Glomerular endothelial cell (primary cell): Measurements from ENCODE around the gene KDM4D. TPM values are rescaled to one million over a fixed set of nuclear protein-coding genes. Genes with fewer than 3 reads are reported as not detected.
"Not testable (repeated sequence)": the region's sequence is repeated elsewhere in the genome, so short reads cannot be mapped to it uniquely, and the experiment has no call there.

ENCODE experiments used
- DNase-seq: peaks from one replicate; pipeline ENCODE4 v3.0.0-alpha.2; 2011; ENCODE audit warnings: low read depth, low spot score; ENCODE audit errors: extremely low read depth
- total RNA-seq: library from RNA; depleted of rRNA; stranded (reverse); fragments of >200 nt; gene quantifications from 2 replicates; pipeline ENCODE4 v1.2.3, GENCODE V29; 2015

Gene KDM4D
- total RNA-seq, 1 donor from 2014 or later = 0.99 TPM

- not testable (repeated sequence) for DNase-seq
Measured at GRCh38 chr11:95025594-95025993, 52.1 kb downstream of the KDM4D start.

DNA sequence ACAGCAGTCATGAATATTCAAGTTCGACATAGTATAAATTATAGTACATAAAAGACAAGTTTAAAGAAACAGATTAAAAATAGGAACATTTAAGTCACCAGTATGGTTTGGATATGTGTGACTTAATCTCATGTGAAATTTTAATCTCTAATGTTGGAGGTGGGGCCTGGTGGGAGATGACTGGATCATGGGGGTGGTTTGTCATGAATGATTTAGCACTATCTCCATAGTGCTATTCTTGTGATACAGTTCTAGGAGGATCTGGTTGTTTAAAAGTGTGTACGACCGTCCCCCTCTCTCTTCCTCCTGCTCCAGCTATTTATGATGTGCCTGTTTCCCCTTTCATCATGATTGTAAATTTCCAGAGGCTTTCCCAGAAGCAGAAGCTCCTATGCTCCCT, 54.8 kb downstream of the KDM4D start:
- DNase-seq = no peak

DNA sequence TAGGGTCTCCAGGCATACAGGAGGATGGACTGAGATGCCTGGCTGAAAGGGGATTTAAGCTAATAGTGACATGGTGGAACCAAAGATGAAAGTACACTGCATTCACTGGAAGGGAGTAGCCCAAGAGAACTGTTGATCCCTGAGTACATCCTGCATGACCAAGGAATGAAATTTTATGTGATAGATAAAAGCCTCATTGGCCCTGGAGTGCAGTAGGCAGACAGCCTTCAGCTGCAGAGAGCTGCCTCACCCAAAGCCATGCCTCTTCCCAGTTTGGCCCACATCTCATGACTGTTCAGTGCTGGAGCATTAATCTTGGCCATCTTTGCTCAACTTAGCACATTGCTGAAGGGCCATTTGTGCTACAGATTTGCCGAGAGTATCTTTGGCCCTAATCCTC, 59.5 kb downstream of the KDM4D start:
- no peak for DNase-seq

DNA sequence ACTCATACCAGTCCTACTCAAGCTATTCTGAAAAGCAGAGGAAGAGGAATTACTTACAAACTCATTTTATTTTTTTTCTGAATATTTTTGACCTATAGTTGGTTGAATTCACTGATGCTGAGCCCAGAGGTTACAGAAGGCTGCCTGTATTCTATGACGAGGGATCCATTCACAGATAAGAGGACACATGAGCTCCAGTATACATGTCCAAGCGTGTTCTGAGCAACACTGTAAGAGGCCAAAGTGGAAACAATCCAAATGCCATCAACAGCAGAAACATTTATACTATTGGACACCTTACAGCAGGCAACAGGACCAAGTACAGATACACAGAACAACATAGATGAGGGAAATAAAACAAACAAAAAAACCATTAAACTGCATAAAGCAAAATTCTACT, 61.8 kb downstream of the KDM4D start:
- DNase-seq = no peak

DNA sequence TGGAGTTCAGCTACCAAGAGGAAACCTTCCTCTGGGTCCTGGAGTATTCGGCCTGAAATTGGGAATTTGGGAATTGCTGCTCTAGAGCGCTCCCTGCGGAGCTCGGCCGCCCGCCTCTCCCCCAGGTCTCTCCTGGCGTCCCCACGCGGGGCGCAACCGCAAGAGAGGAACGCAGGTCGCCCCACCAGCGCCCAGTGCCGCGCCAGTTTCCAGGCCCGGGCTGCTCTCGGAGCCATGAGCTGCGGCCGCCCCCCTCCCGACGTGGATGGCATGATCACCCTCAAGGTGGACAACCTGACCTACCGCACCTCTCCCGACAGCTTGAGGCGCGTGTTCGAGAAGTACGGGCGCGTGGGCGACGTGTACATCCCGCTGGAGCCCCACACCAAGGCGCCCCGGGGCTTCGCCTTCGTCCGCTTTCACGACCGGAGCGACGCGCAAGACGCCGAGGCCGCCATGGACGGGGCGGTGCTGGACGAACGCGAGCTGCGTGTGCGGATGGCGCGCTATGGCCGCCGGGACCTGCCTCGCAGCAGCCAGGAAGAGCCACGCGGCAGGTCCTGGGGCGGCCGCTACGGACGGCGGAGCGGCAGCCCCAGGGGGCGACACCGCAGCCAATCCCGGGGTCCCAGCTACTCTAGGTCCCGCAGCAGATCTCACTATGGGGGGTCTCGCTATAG, 64.0 kb downstream of the KDM4D start:
- DNase-seq = not testable (repeated sequence)

DNA sequence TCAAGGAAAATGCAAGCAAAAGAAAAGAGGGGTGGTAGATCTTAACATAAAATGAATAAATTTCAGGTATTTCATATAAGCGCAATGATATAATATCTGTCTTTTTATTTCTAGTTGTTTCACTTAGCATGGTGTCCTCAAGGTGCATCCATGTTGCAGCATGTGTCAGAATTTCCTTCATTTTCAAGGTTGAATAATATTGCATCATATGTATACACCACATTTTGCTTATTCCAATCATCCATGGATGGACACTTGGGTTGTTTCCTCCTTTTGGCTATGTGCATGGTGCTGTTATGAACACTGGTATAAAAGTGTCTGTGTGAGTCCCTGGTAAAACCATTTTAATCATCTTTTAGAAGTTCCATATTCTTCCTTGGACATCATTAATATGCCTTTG, 68.7 kb downstream of the KDM4D start:
- DNase-seq = no peak

- no peak for DNase-seq
Measured at GRCh38 chr11:95042906-95043305, 69.4 kb downstream of the KDM4D start.

- no peak for DNase-seq
Measured at GRCh38 chr11:95044010-95044409, 70.5 kb downstream of the KDM4D start.

DNA sequence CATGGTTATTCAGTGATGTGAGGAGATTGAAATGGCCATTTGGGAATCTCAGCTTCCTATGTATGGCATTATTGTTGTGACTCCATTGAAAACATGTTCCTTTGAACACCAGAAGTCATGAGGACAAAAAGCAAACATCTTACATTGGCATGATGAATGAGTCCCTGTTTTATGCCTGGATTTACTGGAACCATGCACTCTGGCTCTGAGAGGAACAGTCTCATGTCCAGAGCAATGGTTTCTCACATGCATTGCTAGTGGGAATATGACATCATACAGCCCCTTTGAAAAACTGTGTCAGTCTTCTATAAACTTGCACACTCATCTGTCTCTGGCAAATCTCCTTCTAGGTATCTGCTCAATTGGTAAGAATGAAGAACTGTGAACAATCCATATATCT, 72.3 kb downstream of the KDM4D start:
- no peak for DNase-seq

Other genes with a start within 250 kb of the KDM4D start
- gene AMOTL1, start 205.4 kb upstream of the KDM4D start, total RNA-seq = 57.1 and 59.3 TPM in 2 replicates
- gene CWC15, start 153 bp upstream of the KDM4D start, total RNA-seq = 48.0 and 52.9 TPM in 2 replicates
- gene KDM4E, start 51.5 kb downstream of the KDM4D start, total RNA-seq = not detected in 2 replicates
- not detected in 2 replicates for gene KDM4F, start 75.7 kb downstream of the KDM4D start, total RNA-seq
- 25.4 and 30.2 TPM in 2 replicates for gene SRSF8, start 93.2 kb downstream of the KDM4D start, total RNA-seq
- gene ENDOD1, start 116.1 kb downstream of the KDM4D start, total RNA-seq = 29.0 and 29.8 TPM in 2 replicates